H9 (cell line): ENCODE measurements around the gene WDR88. TPM values are rescaled to one million over a fixed set of nuclear protein-coding genes. Genes with fewer than 3 reads are reported as not detected.

Experiments used
- DNase-seq: peaks from one replicate; pipeline ENCODE4 v3.0.0-alpha.2; 2017
- H2AFZ ChIP-seq: one replicate; pipeline ENCODE4 v1.6.1; 2013; ENCODE audit warnings: mild to moderate bottlenecking, low read length, control low read depth, moderate library complexity
- H2AK5ac ChIP-seq: 2 replicates; pipeline ENCODE4 v1.6.1; 2013; ENCODE audit warnings: low read length, control low read depth, mixed read lengths; ENCODE audit not compliant: insufficient read length
- H2BK120ac ChIP-seq: one replicate; pipeline ENCODE4 v1.6.1; 2013; ENCODE audit warnings: low read depth, mild to moderate bottlenecking, low read length, control low read depth, inconsistent platforms; ENCODE audit not compliant: poor library complexity, severe bottlenecking
- H2BK12ac ChIP-seq: 2 replicates; pipeline ENCODE4 v1.6.1; 2013; ENCODE audit warnings: low read length, control low read depth, mixed read lengths, low read depth; ENCODE audit not compliant: insufficient read length
- H2BK15ac ChIP-seq: 2 replicates; pipeline ENCODE4 v1.6.1; 2013; ENCODE audit warnings: low read depth, low read length, control low read depth
- H2BK20ac ChIP-seq: one replicate; pipeline ENCODE4 v1.6.1; 2013; ENCODE audit warnings: low read depth, mild to moderate bottlenecking, low read length, control low read depth, inconsistent platforms; ENCODE audit not compliant: poor library complexity, severe bottlenecking
- H2BK5ac ChIP-seq: 2 replicates; pipeline ENCODE4 v1.6.1; 2013; ENCODE audit warnings: low read length, control low read depth, mixed read lengths; ENCODE audit not compliant: insufficient read length
- H3K14ac ChIP-seq: 2 replicates; pipeline ENCODE4 v1.6.1; 2013; ENCODE audit warnings: low read length, control low read depth; ENCODE audit not compliant: insufficient read depth
- H3K18ac ChIP-seq: 2 replicates; pipeline ENCODE4 v1.6.1; 2013; ENCODE audit warnings: low read depth, mild to moderate bottlenecking, mixed read lengths, low read length, control low read depth; ENCODE audit not compliant: insufficient read length
- H3K23ac ChIP-seq: 2 replicates; pipeline ENCODE4 v1.6.1; 2013; ENCODE audit warnings: low read length, control low read depth, mixed read lengths, low read depth; ENCODE audit not compliant: insufficient read length
- H3K23me2 ChIP-seq: 2 replicates; pipeline ENCODE4 v1.6.1; 2013; ENCODE audit warnings: low read depth, mild to moderate bottlenecking, mixed read lengths, low read length, control low read depth; ENCODE audit not compliant: insufficient read length, poor library complexity, severe bottlenecking
- H3K27ac ChIP-seq: 2 replicates; pipeline ENCODE4 v1.5.1; 2013; ENCODE audit warnings: low read length, control low read depth, mixed read lengths, low read depth; ENCODE audit not compliant: insufficient read length
- H3K27me3 ChIP-seq: 2 replicates; pipeline ENCODE4 v1.6.1; 2013; ENCODE audit warnings: low read length, control low read depth, inconsistent platforms; ENCODE audit not compliant: insufficient read depth
- H3K4ac ChIP-seq: 2 replicates; pipeline ENCODE4 v1.6.1; 2013; ENCODE audit warnings: low read depth, mild to moderate bottlenecking, control low read depth, inconsistent platforms, low read length, moderate library complexity
- H3K4me1 ChIP-seq: 2 replicates; pipeline ENCODE4 v1.6.1; 2013; ENCODE audit warnings: low read length, control low read depth, inconsistent platforms; ENCODE audit not compliant: insufficient read depth
- H3K4me2 ChIP-seq: 2 replicates; pipeline ENCODE4 v1.6.1; 2013; ENCODE audit warnings: low read length, control low read depth, mixed read lengths; ENCODE audit not compliant: insufficient read length, insufficient read depth
- H3K56ac ChIP-seq: 2 replicates; pipeline ENCODE4 v1.6.1; 2013; ENCODE audit warnings: low read depth, mild to moderate bottlenecking, mixed read lengths, low read length, control low read depth; ENCODE audit not compliant: insufficient read length
- H3K79me1 ChIP-seq: 2 replicates; pipeline ENCODE4 v1.6.1; 2013; ENCODE audit warnings: low read depth, mild to moderate bottlenecking, moderate library complexity, low read length, control low read depth, inconsistent platforms; ENCODE audit not compliant: insufficient read depth, poor library complexity, severe bottlenecking
- H3K79me2 ChIP-seq: 2 replicates; pipeline ENCODE4 v1.6.1; 2013; ENCODE audit warnings: low read length, control low read depth, inconsistent platforms; ENCODE audit not compliant: insufficient read depth
- H3K9ac ChIP-seq: 2 replicates; pipeline ENCODE4 v1.6.1; 2013; ENCODE audit warnings: low read length, control low read depth, mixed read lengths; ENCODE audit not compliant: insufficient read length; ENCODE audit errors: extremely low read depth
- H3K9me3 ChIP-seq: one replicate; pipeline ENCODE4 v1.6.1; 2013; ENCODE audit warnings: low read depth, low read length, inconsistent platforms; ENCODE audit not compliant: control insufficient read depth
- H3T11ph ChIP-seq: one replicate; pipeline ENCODE4 v1.6.1; 2013; ENCODE audit warnings: mild to moderate bottlenecking, low read length, control low read depth, inconsistent platforms
- H4K20me1 ChIP-seq: one replicate; pipeline ENCODE4 v1.6.1; 2013; ENCODE audit not compliant: control insufficient read depth, insufficient read length, insufficient read depth
- H4K5ac ChIP-seq: 2 replicates; pipeline ENCODE4 v1.6.1; 2013; ENCODE audit warnings: low read depth, mild to moderate bottlenecking, mixed read lengths, low read length, control low read depth; ENCODE audit not compliant: insufficient read length
- H4K8ac ChIP-seq: replicated peaks from 2 replicates; pipeline ENCODE4 v1.6.1; 2013; ENCODE audit warnings: low read length, control low read depth, mixed read lengths, low read depth; ENCODE audit not compliant: insufficient read length
- H4K91ac ChIP-seq: 2 replicates; pipeline ENCODE4 v1.6.1; 2013; ENCODE audit warnings: low read depth, mild to moderate bottlenecking, moderate library complexity, mixed read lengths, low read length, control low read depth; ENCODE audit not compliant: insufficient read length
- H3K27ac Mint-ChIP-seq, 3 experiments: 2 replicates in 2 of 3; 3 replicates in 1 of 3; pipeline ENCODE4 v1.8.0; 2020 to 2021; ENCODE audit warnings: mixed read lengths in 3 of 3, mild to moderate bottlenecking in 1 of 3, moderate library complexity in 1 of 3
- H3K27me3 Mint-ChIP-seq: 2 replicates; pipeline ENCODE4 v1.8.0; 2021; ENCODE audit warnings: low read depth, mild to moderate bottlenecking, moderate library complexity, mixed read lengths
- H3K36me3 Mint-ChIP-seq, 3 experiments: 2 replicates in 2 of 3; 3 replicates in 1 of 3; pipeline ENCODE4 v1.8.0; 2020 to 2021; ENCODE audit warnings: low read depth in 3 of 3, mixed read lengths in 3 of 3; ENCODE audit not compliant: insufficient read depth in 1 of 3
- H3K4me1 Mint-ChIP-seq, 2 experiments: 2 replicates each; pipeline ENCODE4 v1.8.0; 2020; ENCODE audit warnings: mixed read lengths in 2 of 2
- H3K4me3 Mint-ChIP-seq, 2 experiments: 2 replicates in 1 of 2; 3 replicates in 1 of 2; pipeline ENCODE4 v1.8.0; 2020 to 2021; ENCODE audit warnings: mild to moderate bottlenecking in 2 of 2, mixed read lengths in 2 of 2, moderate library complexity in 1 of 2
- H3K9me3 Mint-ChIP-seq, 2 experiments: 2 replicates in 1 of 2; 3 replicates in 1 of 2; pipeline ENCODE4 v1.8.0; 2020; ENCODE audit warnings: mild to moderate bottlenecking in 2 of 2, mixed read lengths in 2 of 2, moderate library complexity in 1 of 2
- CTCF ChIP-seq: fragments of 200-600 bp; sonication (generic); conservative IDR thresholded peaks from 3 replicates; pipeline ENCODE4 v1.8.0; 2021; ENCODE audit warnings: antibody characterized with exemption, mild to moderate bottlenecking
- WGBS: extraction: QIAGEN DNeasy Blood & Tissue Kit; methylation state at CpG from one replicate; pipeline ENCODE4 v1.1.7; 2013; ENCODE audit warnings: missing lambda C conversion rate, low lambda C conversion rate, mixed read lengths; ENCODE audit not compliant: insufficient read length; ENCODE audit errors: extremely low coverage; 5-methylcytosine and 5-hydroxymethylcytosine counted together
- total RNA-seq: library from RNA; stranded (reverse); gene quantifications from 2 replicates; pipeline ENCODE4 v1.2.1, GENCODE V29; 2021

Gene WDR88
- total RNA-seq, 1 experiment from 2014 or later = not detected

GRCh38 chr19:33175886-33176669, 44.2 kb downstream of the WDR88 start:
- H3K27me3 ChIP-seq = no peaks in the 10 kb centered on the region
- Mint-ChIP-seq H3K27ac (peak overlapping the region in 2 of 3 experiments; percentile 86 to 96; a peak in 4 of 7 replicates), H3K4me1 (peaks cover 15 to 21% of the 10 kb centered on the region in 2 experiments), H3K27me3 (peaks cover 17% of the 10 kb centered on the region), H3K9me3 (peaks cover 0 to 3% of the 10 kb centered on the region in 2 experiments; a peak in 3 of 5 replicates), H3K36me3 (peaks cover 0 to 7% (median 2%) of the 10 kb centered on the region in 3 experiments; a peak in 3 of 7 replicates), H3K4me3 (peak overlapping the region; percentile 94 to 96)
- no peak overlapping the region for H4K91ac ChIP-seq
- H3K9ac ChIP-seq = peak overlapping the region; percentile 51
- H3K79me1 ChIP-seq = no peaks in the 10 kb centered on the region
- no peak overlapping the region for H2BK120ac ChIP-seq
- DNase-seq = no peak
- TF ChIP-seq CTCF = no peak; the same call in 2 of the 3 replicates
- H3K27ac ChIP-seq = no peak overlapping the region
- H3K18ac ChIP-seq = peak overlapping the region; percentile 22
- H3K14ac ChIP-seq = peak overlapping the region; percentile 82; the same call in 1 of the 2 replicates
- H3K4me2 ChIP-seq = peak overlapping the region; percentile 94
- H2AK5ac ChIP-seq = no peak overlapping the region
- no peak overlapping the region for H2AFZ ChIP-seq
- no peaks in the 10 kb centered on the region for H4K20me1 ChIP-seq
- no peak overlapping the region for H2BK5ac ChIP-seq
- no peak overlapping the region for H3K4ac ChIP-seq
- no peak overlapping the region for H3K23ac ChIP-seq
- no peak overlapping the region for H2BK12ac ChIP-seq
- WGBS = no CpG with 5 or more reads among the region's 25 CpGs
- H2BK20ac ChIP-seq = no peak overlapping the region
- H3K9me3 ChIP-seq = no peaks in the 10 kb centered on the region
- no peak overlapping the region for H4K8ac ChIP-seq
- no peaks in the 10 kb centered on the region for H3K79me2 ChIP-seq
- no peak overlapping the region for H4K5ac ChIP-seq
- no peak overlapping the region for H3T11ph ChIP-seq
- H2BK15ac ChIP-seq = no peak overlapping the region
- H3K56ac ChIP-seq = no peak overlapping the region
- H3K23me2 ChIP-seq = peaks cover 5% of the 10 kb centered on the region
- H3K4me1 ChIP-seq = no peaks in the 10 kb centered on the region
